ENCODE results near the gene RNF121. TPM values are rescaled to one million over a fixed set of nuclear protein-coding genes. Genes with fewer than 3 reads are reported as not detected.

Gene RNF121
- total RNA-seq = 27.2 and 29.1 TPM in 2 replicates

GRCh38 chr11:71928737-71929443 lies at the start of gene RNF121:
Gene RNF121 (plus strand): TSS chr11:71929046. CDS start chr11:71929062, 16 bp downstream.

GRCh38 chr11:71927820-71928736 lies 768 bp upstream of the RNF121 start, which contains the start of gene XNDC1N:
Gene XNDC1N (minus strand): TSS chr11:71928594. CDS start chr11:71923353, 5,241 bp downstream.

GRCh38 chr11:71998649-71999310 lies 69.9 kb downstream of the RNF121 start, which contains the start of gene IL18BP:
Gene IL18BP (plus strand): TSS chr11:71998909. CDS start chr11:71999985, 1,076 bp downstream.

Other genes starting within 250 kb of the RNF121 start
- gene DEFB108B, start 95.8 kb upstream of the RNF121 start, total RNA-seq = not detected in 2 replicates
- not detected in 2 replicates for gene DEFB131B, start 50.6 kb upstream of the RNF121 start, total RNA-seq
- gene XNDC1N, start 452 bp upstream of the RNF121 start, total RNA-seq = 6.2 and 6.7 TPM in 2 replicates
- gene IL18BP, start 69.9 kb downstream of the RNF121 start, total RNA-seq = 0.65 and 4.2 TPM in 2 replicates
- 107 and 204 TPM in 2 replicates for gene NUMA1, start 151.5 kb downstream of the RNF121 start, total RNA-seq
- gene LRRC51, start 151.8 kb downstream of the RNF121 start, total RNA-seq = 3.0 and 3.6 TPM in 2 replicates
- 136 and 143 TPM in 2 replicates for gene LAMTOR1, start 174.3 kb downstream of the RNF121 start, total RNA-seq
- not detected in 2 replicates for gene TOMT, start 176.9 kb downstream of the RNF121 start, total RNA-seq
- gene ANAPC15, start 183.6 kb downstream of the RNF121 start, total RNA-seq = 14.7 and 25.6 TPM in 2 replicates
- gene FOLR3, start 206.7 kb downstream of the RNF121 start, total RNA-seq = not detected in 2 replicates

Data from epithelial cell of alveolus of lung (primary cell).